Urinary bladder (tissue), 4 donors: ENCODE data around the gene PARK7. TPM values are rescaled to one million over a fixed set of nuclear protein-coding genes. Genes with fewer than 3 reads are reported as not detected.

Experiments
- DNase-seq: peaks from one replicate; pipeline ENCODE4 v3.0.0-alpha.2; 2015; ENCODE audit errors: extremely low spot score
- H3K27ac ChIP-seq: one replicate; pipeline ENCODE4 v1.5.1; 2013; ENCODE audit warnings: low read depth, mild to moderate bottlenecking, moderate library complexity
- H3K36me3 ChIP-seq: one replicate; pipeline ENCODE4 v1.6.1; 2013; ENCODE audit warnings: mild to moderate bottlenecking, moderate library complexity; ENCODE audit not compliant: insufficient read depth
- H3K4me1 ChIP-seq: one replicate; pipeline ENCODE4 v1.6.1; 2013; ENCODE audit warnings: mild to moderate bottlenecking, moderate library complexity; ENCODE audit not compliant: insufficient read depth
- H3K4me3 ChIP-seq: one replicate; pipeline ENCODE4 v1.5.1; 2013; ENCODE audit warnings: low read depth, low read length
- WGBS: extraction: QIAGEN DNeasy Blood & Tissue Kit; methylation state at CpG from one replicate; pipeline ENCODE4 v1.1.7; 2013; 5-methylcytosine and 5-hydroxymethylcytosine counted together
- polyA plus RNA-seq: library from polyadenylated mRNA; stranded (reverse); fragments of 200-250 nt; gene quantifications from one replicate; pipeline ENCODE4 v1.2.3, GENCODE V29; 2013
- total RNA-seq: library from RNA; depleted of rRNA; stranded (reverse); fragments of >200 nt; gene quantifications from one replicate; pipeline ENCODE4 v1.2.3, GENCODE V29; 2014
- donor health status: healthy with polysubstance abuse.
- donor health status: healthy.

The PARK7 gene
- total and polyA plus RNA-seq, 2 donors = 132 to 297 TPM

- no peak overlapping the region for H3K4me3 ChIP-seq
- no peak for DNase-seq
- WGBS = 95% methylated on average over 6 of the region's 6 CpGs
- no peaks in the 10 kb centered on the region for H3K4me1 ChIP-seq
- H3K36me3 ChIP-seq = no peaks in the 10 kb centered on the region
- no peak overlapping the region for H3K27ac ChIP-seq
Observed at GRCh38 chr1:8002329-8002910, 40.9 kb downstream of the PARK7 start.

GRCh38 chr1:8002921-8003320 lies 41.4 kb downstream of the PARK7 start:
- WGBS = 86% methylated on average over 4 of the region's 4 CpGs
- no peaks in the 10 kb centered on the region for H3K4me1 ChIP-seq
- H3K4me3 ChIP-seq = no peak overlapping the region
- no peaks in the 10 kb centered on the region for H3K36me3 ChIP-seq
- DNase-seq = no peak
- H3K27ac ChIP-seq = no peak overlapping the region

GRCh38 chr1:8003438-8004112 lies 42.1 kb downstream of the PARK7 start:
- H3K4me3 ChIP-seq = no peak overlapping the region
- no peak overlapping the region for H3K27ac ChIP-seq

GRCh38 chr1:8004113-8004802 lies 42.7 kb downstream of the PARK7 start:
- no peak for DNase-seq
- H3K4me1 ChIP-seq = no peaks in the 10 kb centered on the region
- no peaks in the 10 kb centered on the region for H3K36me3 ChIP-seq
- no peak overlapping the region for H3K4me3 ChIP-seq
- 71% methylated on average over 18 of the region's 18 CpGs for WGBS
- peak overlapping the region; percentile 14 for H3K27ac ChIP-seq

More at GRCh38 chr1:8003438-8004112, 42.1 kb downstream of the PARK7 start:
- H3K36me3 ChIP-seq = no peaks in the 10 kb centered on the region
- H3K4me1 ChIP-seq = no peaks in the 10 kb centered on the region
- 86% methylated on average over 6 of the region's 6 CpGs for WGBS
- DNase-seq = no peak

GRCh38 chr1:8004803-8005573 lies 43.5 kb downstream of the PARK7 start:
- Histone ChIP-seq H3K4me3 (no peak overlapping the region), H3K27ac (peak overlapping the region; percentile 31), H3K36me3 (no peaks in the 10 kb centered on the region), H3K4me1 (no peaks in the 10 kb centered on the region)
- 16% methylated on average over 17 of the region's 17 CpGs for WGBS
- DNase-seq = no peak

- no peak for DNase-seq
- H3K4me1 ChIP-seq = no peaks in the 10 kb centered on the region
- no peak overlapping the region for H3K4me3 ChIP-seq
- H3K36me3 ChIP-seq = no peaks in the 10 kb centered on the region
- WGBS = 87% methylated on average over 12 of the region's 12 CpGs
- no peak overlapping the region for H3K27ac ChIP-seq
Observed at GRCh38 chr1:8006037-8006963, 44.8 kb downstream of the PARK7 start.

GRCh38 chr1:8009043-8010002 lies 47.8 kb downstream of the PARK7 start:
- H3K4me1 ChIP-seq = no peaks in the 10 kb centered on the region
- no peaks in the 10 kb centered on the region for H3K36me3 ChIP-seq
- no peak overlapping the region for H3K4me3 ChIP-seq
- no peak overlapping the region for H3K27ac ChIP-seq
- 95% methylated on average over 18 of the region's 18 CpGs for WGBS
- no peak for DNase-seq

- H3K36me3 ChIP-seq = no peaks in the 10 kb centered on the region
- no peak overlapping the region for H3K27ac ChIP-seq
- no peak overlapping the region for H3K4me3 ChIP-seq
- H3K4me1 ChIP-seq = no peaks in the 10 kb centered on the region
- 83% methylated on average over 8 of the region's 8 CpGs for WGBS
- no peak for DNase-seq
Observed at GRCh38 chr1:8010080-8010664, 48.7 kb downstream of the PARK7 start.

GRCh38 chr1:8011016-8011415 lies 49.5 kb downstream of the PARK7 start:
- no peak for DNase-seq
- Histone ChIP-seq H3K4me1 (no peaks in the 10 kb centered on the region), H3K27ac (no peak overlapping the region), H3K36me3 (no peaks in the 10 kb centered on the region), H3K4me3 (no peak overlapping the region)
- 88% methylated on average over 4 of the region's 4 CpGs for WGBS

- no peaks in the 10 kb centered on the region for H3K4me1 ChIP-seq
- H3K36me3 ChIP-seq = no peaks in the 10 kb centered on the region
- H3K4me3 ChIP-seq = no peak overlapping the region
- no peak overlapping the region for H3K27ac ChIP-seq
- DNase-seq = no peak
- WGBS = 85% methylated on average over 7 of the region's 7 CpGs
Observed at GRCh38 chr1:8011923-8012858, 50.7 kb downstream of the PARK7 start.

- no peak overlapping the region for H3K27ac ChIP-seq
- DNase-seq = no peak
- H3K4me1 ChIP-seq = no peaks in the 10 kb centered on the region
Observed at GRCh38 chr1:8012955-8013354, 51.4 kb downstream of the PARK7 start.

More at GRCh38 chr1:8012955-8013354, 51.4 kb downstream of the PARK7 start:
- no peaks in the 10 kb centered on the region for H3K36me3 ChIP-seq
- H3K4me3 ChIP-seq = no peak overlapping the region
- WGBS = 90% methylated on average over 4 of the region's 4 CpGs
